HepG2 (cell line): ENCODE results near the gene MAPK9. TPM values are rescaled to one million over a fixed set of nuclear protein-coding genes. Genes with fewer than 3 reads are reported as not detected.

Source experiments
- ATAC-seq: fragments of 200-7000 bp; cut with Tn5 transposase; 3 replicates; pipeline ENCODE4 v1.9.1; 2020; ENCODE audit warnings: mild to moderate bottlenecking, moderate library complexity
- BruUV-seq: library from RNA; stranded (reverse); fragments of 400-500 nt; replicated peaks from 2 replicates; lab custom pipeline; 2021; lab: Mats Ljungman, UMichigan
- CTCF ChIA-PET: fragments of 300-600 bp; formaldehyde crosslinking; extraction: SDS; loops from one replicate; lab custom pipeline; 2021; ENCODE audit warnings: low total read pairs, inconsistent platforms, low intra/inter-chr PET ratio; lab: Yijun Ruan, JAX
- POLR2A ChIA-PET: fragments of 350-600 bp; sonication (Branson Sonifier 250); formaldehyde crosslinking; loops from one replicate; lab custom pipeline; 2020; ENCODE audit warnings: antibody characterized with exemption, inconsistent platforms; lab: Yijun Ruan, JAX
- DNase-seq: peaks from one replicate; pipeline ENCODE4 v3.0.0-alpha.2; 2015; ENCODE audit warnings: low spot score
- FAIRE-seq: peaks from 3 replicates; lab custom pipeline; 2011; peaks lifted over from hg19 to GRCh38; lab: Jason Lieb, UNC
- H2AFZ ChIP-seq: one replicate; pipeline ENCODE4 v1.6.1; 2011; ENCODE audit warnings: low read length, inconsistent platforms
- H3K27ac ChIP-seq: fragments of 300-600 bp; 3 replicates; pipeline ENCODE4 v1.8.0; 2011; ENCODE audit warnings: mixed run types, mild to moderate bottlenecking, mixed read lengths, low read length, inconsistent platforms; ENCODE audit not compliant: insufficient read depth; ENCODE audit errors: extremely low read length
- H3K27me3 ChIP-seq, 2 experiments: fragments of 200-600 bp in 1 of 2; 2 replicates in 1 of 2; 3 replicates in 1 of 2; pipeline versions ENCODE4 v1.6.0 to v1.8.0; 2011; ENCODE audit warnings: low read length in 2 of 2, mild to moderate bottlenecking in 2 of 2, moderate library complexity in 2 of 2, inconsistent platforms in 1 of 2; ENCODE audit not compliant: insufficient read depth in 2 of 2, control insufficient read depth in 1 of 2
- H3K36me3 ChIP-seq, 2 experiments: fragments of 200-600 bp in 1 of 2; replicated peaks in 1 of 2; 2 replicates in 1 of 2; 3 replicates in 1 of 2; pipeline versions ENCODE4 v1.5.1 to v1.8.0; 2011; ENCODE audit warnings: low read length in 2 of 2, inconsistent platforms in 1 of 2; ENCODE audit not compliant: insufficient read depth in 2 of 2, control insufficient read depth in 1 of 2
- H3K4me1 ChIP-seq: 2 replicates; pipeline ENCODE4 v1.5.1; 2012; ENCODE audit warnings: low read length, inconsistent platforms; ENCODE audit not compliant: insufficient read depth
- H3K4me2 ChIP-seq: 2 replicates; pipeline ENCODE4 v1.6.0; 2011; ENCODE audit warnings: low read depth, low read length, inconsistent platforms
- H3K4me3 ChIP-seq, 3 experiments: fragments of 200-600 bp in 1 of 3; sonication (generic), shearing (Covaris generic) in 1 of 3; replicated peaks in 1 of 3; 2 replicates each; pipeline ENCODE4 v1.5.1; 2011 to 2016; ENCODE audit warnings: low read length in 3 of 3, inconsistent platforms in 2 of 3, low read depth in 2 of 3, mild to moderate bottlenecking in 2 of 3, control low read depth in 1 of 3, mixed read lengths in 1 of 3; ENCODE audit not compliant: insufficient read depth in 1 of 3
- H3K79me2 ChIP-seq: one replicate; pipeline ENCODE4 v1.6.1; 2011; ENCODE audit warnings: low read length, inconsistent platforms; ENCODE audit not compliant: insufficient read depth
- H3K9ac ChIP-seq: 2 replicates; pipeline ENCODE4 v1.6.0; 2011; ENCODE audit warnings: mild to moderate bottlenecking, low read depth, low read length, inconsistent platforms; ENCODE audit not compliant: insufficient read depth
- H3K9me3 ChIP-seq: 2 replicates; pipeline ENCODE4 v1.5.1; 2012; ENCODE audit warnings: mild to moderate bottlenecking, low read length
- H4K20me1 ChIP-seq: 2 replicates; pipeline ENCODE4 v1.6.0; 2011; ENCODE audit warnings: inconsistent platforms, mild to moderate bottlenecking, low read length, moderate library complexity; ENCODE audit not compliant: insufficient read depth
- CAMTA2 ChIP-seq: sonication (generic); formaldehyde crosslinking; IDR thresholded peaks from 2 replicates; pipeline ENCODE4 v1.4.0; 2020; ENCODE audit warnings: mild to moderate bottlenecking, missing genetic modification reagents, borderline replicate concordance
- DPF2 ChIP-seq: sonication (generic); formaldehyde crosslinking; IDR thresholded peaks from 2 replicates; pipeline ENCODE4 v1.4.0; 2020; ENCODE audit warnings: mild to moderate bottlenecking, low read depth, missing genetic modification reagents, borderline replicate concordance
- GATAD2A ChIP-seq: IDR thresholded peaks from 2 replicates; pipeline ENCODE4 v1.6.1; 2016
- HIC2 ChIP-seq: sonication (generic); formaldehyde crosslinking; IDR thresholded peaks from 2 replicates; pipeline ENCODE4 v1.9.0; 2022; ENCODE audit warnings: low read depth, missing genetic modification reagents
- HMG20A ChIP-seq: IDR thresholded peaks from 2 replicates; pipeline ENCODE4 v1.6.1; 2016; ENCODE audit warnings: borderline replicate concordance
- KLF13 ChIP-seq: sonication (generic); formaldehyde crosslinking; IDR thresholded peaks from 2 replicates; pipeline ENCODE4 v1.4.0; 2020; ENCODE audit warnings: mild to moderate bottlenecking, missing genetic modification reagents
- NFAT5 ChIP-seq: sonication (generic); formaldehyde crosslinking; IDR thresholded peaks from 2 replicates; pipeline ENCODE4 v1.4.0; 2020; ENCODE audit warnings: missing genetic modification reagents
- PITX1 ChIP-seq: sonication (generic); formaldehyde crosslinking; IDR thresholded peaks from 2 replicates; pipeline ENCODE4 v1.5.1; 2020; ENCODE audit warnings: mild to moderate bottlenecking, missing genetic modification reagents
- STAG1 ChIP-seq: sonication (generic); formaldehyde crosslinking; IDR thresholded peaks from 2 replicates; pipeline ENCODE4 v1.4.0; 2020; ENCODE audit warnings: missing genetic modification reagents
- ZNF12 ChIP-seq: sonication (generic); formaldehyde crosslinking; IDR thresholded peaks from 2 replicates; pipeline ENCODE4 v1.5.0; 2020; ENCODE audit warnings: missing genetic modification reagents
- ZNF552 ChIP-seq: sonication (generic); formaldehyde crosslinking; IDR thresholded peaks from 2 replicates; pipeline ENCODE4 v1.9.0; 2022; ENCODE audit warnings: missing genetic modification reagents, mild to moderate bottlenecking, borderline replicate concordance
- ZNF589 ChIP-seq: sonication (generic); formaldehyde crosslinking; conservative IDR thresholded peaks from 2 replicates; pipeline ENCODE4 v1.8.0; 2022; ENCODE audit warnings: mild to moderate bottlenecking, moderate library complexity, missing genetic modification reagents
- ZNF776 ChIP-seq: sonication (generic); formaldehyde crosslinking; IDR thresholded peaks from 2 replicates; pipeline ENCODE4 v1.4.0; 2020; ENCODE audit warnings: mild to moderate bottlenecking, missing genetic modification reagents
- WGBS: methylation state at CpG from one replicate; pipeline ENCODE4 v1.1.6; 2017; ENCODE audit warnings: low lambda C conversion rate; 5-methylcytosine and 5-hydroxymethylcytosine counted together
- in situ Hi-C: cut with HindIII; loops from 2 replicates; pipeline ENCODE4 v1.10.0; 2017; ENCODE audit warnings: low pct_unique_long_range_greater_than_20kb; ENCODE audit not compliant: extremely low pct_ligation_motif_present
- intact Hi-C: fragments of 100-400 bp; cut with micrococcal nuclease; formaldehyde crosslinking; loops from one replicate; pipeline ENCODE4 v1.10.0; 2022; ENCODE audit not compliant: unreplicated experiment
- polyA plus RNA-seq, 8 experiments: library from polyadenylated mRNA; depleted of rRNA in 3 of 8; stranded (reverse) in 7 of 8; unstranded in 1 of 8; fragments of >200 nt; fragmentation: Illumina TruSeq in 4 of 8; extraction: Trizol in 4 of 8; gene quantifications; 2 replicates each; pipeline versions ENCODE4 v1.2.1 to v1.2.3, GENCODE V29; 2011 to 2016; ENCODE audit warnings: low read depth in 4 of 8, missing spikeins in 1 of 8, mixed read lengths in 1 of 8; ENCODE audit not compliant: insufficient read depth in 1 of 8
- total RNA-seq, 5 experiments: library from RNA; depleted of rRNA; stranded (reverse); fragments of >200 nt; fragmentation: Illumina TruSeq; extraction: Trizol; gene quantifications; 2 replicates each; pipeline ENCODE4 v1.2.3, GENCODE V29; 2016; ENCODE audit warnings: low read depth in 1 of 5
- TF ChIP-seq, protein P1 (sequence below), 2 experiments: IDR thresholded peaks; 2 replicates each; pipeline ENCODE4 v1.6.1; 2011 to 2012; ENCODE audit warnings: low read length in 2 of 2, borderline replicate concordance in 1 of 2, low read depth in 1 of 2, mild to moderate bottlenecking in 1 of 2, moderate library complexity in 1 of 2

Gene MAPK9
- total and polyA plus RNA-seq, 2 of the 13 experiments (the other 11 are each of a cell fraction or from before 2014, with no cell fraction given) = 30.1 to 56.1 TPM

DNA sequence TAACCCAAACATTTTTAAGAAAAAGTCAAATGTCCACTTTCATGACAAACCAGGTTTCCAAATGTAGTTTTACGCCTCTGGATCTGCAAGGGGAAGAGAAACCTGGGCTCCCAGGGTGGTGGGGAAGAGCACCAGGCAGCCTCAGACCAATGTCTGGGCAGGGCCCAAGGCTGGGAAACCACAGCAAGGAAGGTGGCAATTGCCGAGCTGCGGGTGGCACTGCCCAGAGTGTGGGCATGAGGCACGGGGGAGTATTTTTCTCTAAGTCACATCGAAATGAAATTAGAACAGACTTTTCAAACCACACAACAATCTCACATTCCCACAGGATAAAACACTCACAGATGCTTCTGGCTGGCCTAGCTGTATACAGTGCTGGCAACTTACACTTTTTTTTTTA is 50.3 kb downstream of the MAPK9 start (continued):
- TF ChIP-seq NFAT5 (CRISPR knock-in tag) = no peak
- TF ChIP-seq CAMTA2 (CRISPR knock-in tag) = no peak
- no peak for TF ChIP-seq ZNF12 (CRISPR knock-in tag)

DNA sequence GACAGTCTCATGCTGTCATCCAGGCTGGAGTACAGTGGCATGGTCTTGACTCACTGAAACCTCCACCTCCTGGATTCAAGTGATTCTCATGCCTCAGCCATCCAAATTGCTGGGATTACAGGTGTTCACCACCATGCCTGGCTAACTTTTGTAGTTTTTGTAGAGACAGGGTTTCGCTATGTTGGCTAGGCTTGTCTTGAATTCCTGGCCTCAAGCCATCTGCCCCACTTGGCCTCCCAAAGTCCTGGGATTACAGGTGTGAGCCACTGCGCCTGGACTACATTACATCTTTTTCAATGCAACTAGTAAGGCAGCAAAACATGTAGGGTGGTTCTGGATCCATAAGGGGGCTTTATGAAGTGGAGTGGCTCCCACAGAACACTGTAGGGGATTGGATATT is 53.3 kb downstream of the MAPK9 start:
- no peak for DNase-seq
- ATAC-seq = no peak
- no peak overlapping the region for H3K9ac ChIP-seq
- in situ Hi-C loops = no loop called here
- no peak for FAIRE-seq
- no peaks in the 10 kb centered on the region for H3K9me3 ChIP-seq
- intact Hi-C loops = no loop called here
- 96% methylated on average over 2 of the region's 2 CpGs for WGBS
- H4K20me1 ChIP-seq = no peaks in the 10 kb centered on the region
- H3K27ac ChIP-seq = no peak overlapping the region
- peaks cover 10% of the 10 kb centered on the region for H3K4me1 ChIP-seq
- H3K27me3 ChIP-seq = no peaks in the 10 kb centered on the region
- no peaks in the 10 kb centered on the region for H3K79me2 ChIP-seq
- H2AFZ ChIP-seq = no peak overlapping the region
- ChIA-PET POLR2A (no interaction called here), CTCF (no interaction called here)
- no peak overlapping the region for H3K4me3 ChIP-seq
- peaks cover 13 to 27% of the 10 kb centered on the region in 2 experiments; a peak in 4 of 5 replicates for H3K36me3 ChIP-seq
- H3K4me2 ChIP-seq = no peak overlapping the region
- no TSS peak for BruUV-seq
- no peak for TF ChIP-seq ZNF589 (CRISPR knock-in tag)
- no peak for TF ChIP-seq HIC2 (CRISPR knock-in tag)
- no peak for TF ChIP-seq KLF13 (CRISPR knock-in tag)
- no peak for TF ChIP-seq HMG20A (CRISPR knock-in tag)
- no peak for TF ChIP-seq ZNF776
- no peak for TF ChIP-seq ZNF552
- TF ChIP-seq, protein P1, sequence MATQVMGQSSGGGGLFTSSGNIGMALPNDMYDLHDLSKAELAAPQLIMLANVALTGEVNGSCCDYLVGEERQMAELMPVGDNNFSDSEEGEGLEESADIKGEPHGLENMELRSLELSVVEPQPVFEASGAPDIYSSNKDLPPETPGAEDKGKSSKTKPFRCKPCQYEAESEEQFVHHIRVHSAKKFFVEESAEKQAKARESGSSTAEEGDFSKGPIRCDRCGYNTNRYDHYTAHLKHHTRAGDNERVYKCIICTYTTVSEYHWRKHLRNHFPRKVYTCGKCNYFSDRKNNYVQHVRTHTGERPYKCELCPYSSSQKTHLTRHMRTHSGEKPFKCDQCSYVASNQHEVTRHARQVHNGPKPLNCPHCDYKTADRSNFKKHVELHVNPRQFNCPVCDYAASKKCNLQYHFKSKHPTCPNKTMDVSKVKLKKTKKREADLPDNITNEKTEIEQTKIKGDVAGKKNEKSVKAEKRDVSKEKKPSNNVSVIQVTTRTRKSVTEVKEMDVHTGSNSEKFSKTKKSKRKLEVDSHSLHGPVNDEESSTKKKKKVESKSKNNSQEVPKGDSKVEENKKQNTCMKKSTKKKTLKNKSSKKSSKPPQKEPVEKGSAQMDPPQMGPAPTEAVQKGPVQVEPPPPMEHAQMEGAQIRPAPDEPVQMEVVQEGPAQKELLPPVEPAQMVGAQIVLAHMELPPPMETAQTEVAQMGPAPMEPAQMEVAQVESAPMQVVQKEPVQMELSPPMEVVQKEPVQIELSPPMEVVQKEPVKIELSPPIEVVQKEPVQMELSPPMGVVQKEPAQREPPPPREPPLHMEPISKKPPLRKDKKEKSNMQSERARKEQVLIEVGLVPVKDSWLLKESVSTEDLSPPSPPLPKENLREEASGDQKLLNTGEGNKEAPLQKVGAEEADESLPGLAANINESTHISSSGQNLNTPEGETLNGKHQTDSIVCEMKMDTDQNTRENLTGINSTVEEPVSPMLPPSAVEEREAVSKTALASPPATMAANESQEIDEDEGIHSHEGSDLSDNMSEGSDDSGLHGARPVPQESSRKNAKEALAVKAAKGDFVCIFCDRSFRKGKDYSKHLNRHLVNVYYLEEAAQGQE (IDR thresholded peaks at IDR 0.05; ENCODE audit: borderline replicate concordance in 1 of 2, low read depth in 1 of 2, low read length in 2 of 2) = no peak
- no peak for TF ChIP-seq STAG1 (CRISPR knock-in tag)
- TF ChIP-seq PITX1 (CRISPR knock-in tag) = no peak
- no peak for TF ChIP-seq GATAD2A (CRISPR knock-in tag)
- TF ChIP-seq DPF2 (CRISPR knock-in tag) = no peak
